MCF 10A (cell line): ENCODE data around the gene CACNA1C. TPM values are rescaled to one million over a fixed set of nuclear protein-coding genes. Genes with fewer than 3 reads are reported as not detected.

ENCODE experiments used
- BruUV-seq: library from RNA; stranded (reverse); fragments of 400-500 nt; replicated peaks from 2 replicates; lab custom pipeline; 2021; lab: Mats Ljungman, UMichigan
- CTCF ChIA-PET: fragments of 300-600 bp; sonication (Branson Sonifier 250); formaldehyde crosslinking; extraction: SDS; loops from one replicate; lab custom pipeline; 2021; ENCODE audit warnings: antibody characterized with exemption, inconsistent platforms; lab: Yijun Ruan, JAX
- POLR2A ChIA-PET: fragments of 300-600, 350-650 bp; sonication (Branson Sonifier 250); formaldehyde crosslinking; extraction: SDS; loops from one replicate; lab custom pipeline; 2020; ENCODE audit warnings: antibody characterized with exemption, inconsistent platforms; lab: Yijun Ruan, JAX
- DNase-seq: peaks from one replicate; pipeline ENCODE4 v3.0.0-alpha.2; 2018; ENCODE audit not compliant: unreplicated experiment
- H3K27ac Mint-ChIP-seq: one replicate; pipeline ENCODE4 v1.8.0; 2022; ENCODE audit warnings: mild to moderate bottlenecking, low read depth, mixed read lengths; ENCODE audit not compliant: unreplicated experiment
- H3K27me3 Mint-ChIP-seq: one replicate; pipeline ENCODE4 v1.8.0; 2022; ENCODE audit warnings: mixed read lengths; ENCODE audit not compliant: insufficient read depth, unreplicated experiment
- H3K36me3 Mint-ChIP-seq: one replicate; pipeline ENCODE4 v1.8.0; 2022; ENCODE audit warnings: mild to moderate bottlenecking, moderate library complexity, mixed read lengths; ENCODE audit not compliant: insufficient read depth, unreplicated experiment
- H3K4me1 Mint-ChIP-seq: one replicate; pipeline ENCODE4 v1.8.0; 2022; ENCODE audit warnings: mixed read lengths; ENCODE audit not compliant: insufficient read depth, unreplicated experiment
- H3K4me3 Mint-ChIP-seq: one replicate; pipeline ENCODE4 v1.8.0; 2022; ENCODE audit warnings: mild to moderate bottlenecking, moderate library complexity, mixed read lengths; ENCODE audit not compliant: unreplicated experiment
- H3K9me3 Mint-ChIP-seq: one replicate; pipeline ENCODE4 v1.8.0; 2022; ENCODE audit warnings: mixed read lengths; ENCODE audit not compliant: unreplicated experiment
- intact Hi-C: fragments of 100-400 bp; cut with micrococcal nuclease; formaldehyde crosslinking; loops from 2 replicates; pipeline ENCODE4 v1.14.1; 2022
- total RNA-seq: library from RNA; stranded (reverse); gene quantifications from 2 replicates; pipeline ENCODE4 v1.2.3, GENCODE V29; 2022
- TF ChIP-seq, protein P1 (sequence below): fragments of 200-600 bp; IDR thresholded peaks from one replicate; pipeline ENCODE4 v1.8.0; 2022; ENCODE audit warnings: antibody characterized with exemption, mild to moderate bottlenecking; ENCODE audit not compliant: unreplicated experiment

CACNA1C gene
- total RNA-seq, 1 experiment from 2014 or later: not detected

DNA sequence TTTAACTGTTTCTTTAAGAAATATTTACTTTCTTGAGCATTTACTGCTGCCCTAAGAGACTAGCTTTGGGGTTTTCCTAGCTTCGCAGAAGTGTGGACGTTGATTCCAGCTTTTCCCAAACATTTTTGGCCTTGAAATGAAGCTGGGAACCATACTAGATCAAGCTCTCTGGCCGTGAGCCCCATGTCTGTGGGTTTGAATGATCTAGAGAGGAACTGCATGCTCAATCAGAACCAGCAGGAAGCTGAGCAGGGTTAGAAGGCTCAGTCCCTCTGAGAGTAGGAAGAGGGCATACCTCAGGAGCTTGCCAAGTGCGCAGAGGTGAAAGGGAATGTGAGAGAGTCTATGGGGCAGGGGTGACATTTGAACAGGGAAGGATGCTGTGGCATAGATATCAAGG is 292.1 kb downstream of the CACNA1C start:
- no TSS peak for BruUV-seq
- POLR2A ChIA-PET: no interaction called here
- peaks cover 8% of the 10 kb centered on the region for H3K4me1 Mint-ChIP-seq
- peaks cover 35% of the 10 kb centered on the region for H3K27me3 Mint-ChIP-seq
- no peak overlapping the region for H3K27ac Mint-ChIP-seq
- intact Hi-C loops: loop anchor here (5.0 kb wide), 1 partner anchor 52 kb away; no protein-coding TSS in a partner anchor
- H3K4me3 Mint-ChIP-seq: no peak overlapping the region
- H3K36me3 Mint-ChIP-seq: no peaks in the 10 kb centered on the region
- no peak for DNase-seq
- no peaks in the 10 kb centered on the region for H3K9me3 Mint-ChIP-seq
- TF ChIP-seq, protein P1, sequence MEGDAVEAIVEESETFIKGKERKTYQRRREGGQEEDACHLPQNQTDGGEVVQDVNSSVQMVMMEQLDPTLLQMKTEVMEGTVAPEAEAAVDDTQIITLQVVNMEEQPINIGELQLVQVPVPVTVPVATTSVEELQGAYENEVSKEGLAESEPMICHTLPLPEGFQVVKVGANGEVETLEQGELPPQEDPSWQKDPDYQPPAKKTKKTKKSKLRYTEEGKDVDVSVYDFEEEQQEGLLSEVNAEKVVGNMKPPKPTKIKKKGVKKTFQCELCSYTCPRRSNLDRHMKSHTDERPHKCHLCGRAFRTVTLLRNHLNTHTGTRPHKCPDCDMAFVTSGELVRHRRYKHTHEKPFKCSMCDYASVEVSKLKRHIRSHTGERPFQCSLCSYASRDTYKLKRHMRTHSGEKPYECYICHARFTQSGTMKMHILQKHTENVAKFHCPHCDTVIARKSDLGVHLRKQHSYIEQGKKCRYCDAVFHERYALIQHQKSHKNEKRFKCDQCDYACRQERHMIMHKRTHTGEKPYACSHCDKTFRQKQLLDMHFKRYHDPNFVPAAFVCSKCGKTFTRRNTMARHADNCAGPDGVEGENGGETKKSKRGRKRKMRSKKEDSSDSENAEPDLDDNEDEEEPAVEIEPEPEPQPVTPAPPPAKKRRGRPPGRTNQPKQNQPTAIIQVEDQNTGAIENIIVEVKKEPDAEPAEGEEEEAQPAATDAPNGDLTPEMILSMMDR: no peak
- CTCF ChIA-PET: interaction anchor here (0.6 to 1.1 kb wide), 3 partner anchors 239 to 596 kb away, joined by 3 to 5 read pairs (median 4); no protein-coding TSS in a partner anchor

DNA sequence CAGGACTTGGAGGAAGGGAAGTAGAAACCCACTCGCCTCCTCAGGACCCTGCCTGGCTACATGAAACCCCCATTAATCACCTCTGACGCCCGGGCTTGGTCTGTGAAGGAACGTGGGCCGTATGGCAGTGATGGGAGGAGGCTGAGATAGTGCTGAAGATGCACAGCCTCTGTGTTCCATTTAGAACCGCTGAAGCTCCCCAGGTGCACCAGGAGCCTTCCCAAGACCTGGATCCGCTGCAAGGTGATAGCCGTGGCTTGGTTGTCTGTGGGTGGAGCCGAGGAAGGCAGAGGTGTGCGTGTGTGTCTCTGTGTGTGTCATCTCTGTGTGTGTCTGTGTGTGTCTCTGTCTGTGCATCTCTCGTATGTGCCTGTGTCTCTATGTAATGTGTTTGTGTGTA is 293.1 kb downstream of the CACNA1C start:
- no TSS peak for BruUV-seq
- Mint-ChIP-seq H3K4me1 (peaks cover 8% of the 10 kb centered on the region), H3K27ac (no peak overlapping the region), H3K36me3 (no peaks in the 10 kb centered on the region), H3K9me3 (no peaks in the 10 kb centered on the region), H3K27me3 (peaks cover 40% of the 10 kb centered on the region), H3K4me3 (no peak overlapping the region)
- ChIA-PET CTCF (no interaction called here), POLR2A (no interaction called here)
- TF ChIP-seq, protein P1: no peak
- intact Hi-C loops: no loop called here
- no peak for DNase-seq

DNA sequence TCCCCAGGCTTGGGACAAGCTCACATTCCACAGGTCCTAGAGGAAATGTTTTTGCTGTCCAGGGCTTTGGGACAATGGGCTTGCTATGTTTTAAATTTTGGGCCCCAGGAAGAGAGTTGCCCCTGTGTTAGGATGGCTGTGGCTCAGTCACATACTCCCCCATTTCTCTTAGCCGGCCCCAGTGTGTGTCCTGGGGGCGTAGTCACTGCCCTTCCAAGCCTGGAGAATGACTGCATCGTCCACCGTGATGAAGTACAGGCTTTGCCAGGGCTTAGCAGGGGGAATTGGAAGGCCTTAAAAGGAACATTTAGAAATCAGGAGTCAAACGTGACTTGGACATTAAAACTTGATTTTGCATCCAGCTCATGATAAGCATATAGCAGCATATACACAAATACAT is 293.6 kb downstream of the CACNA1C start:
- BruUV-seq: no TSS peak
- intact Hi-C loops: no loop called here
- TF ChIP-seq, protein P1: no peak
- peaks cover 40% of the 10 kb centered on the region for H3K27me3 Mint-ChIP-seq
- H3K36me3 Mint-ChIP-seq: no peaks in the 10 kb centered on the region
- no peak for DNase-seq
- no peak overlapping the region for H3K27ac Mint-ChIP-seq
- no peak overlapping the region for H3K4me3 Mint-ChIP-seq
- no peaks in the 10 kb centered on the region for H3K9me3 Mint-ChIP-seq
- POLR2A ChIA-PET: no interaction called here
- peaks cover 8% of the 10 kb centered on the region for H3K4me1 Mint-ChIP-seq
- CTCF ChIA-PET: no interaction called here

DNA sequence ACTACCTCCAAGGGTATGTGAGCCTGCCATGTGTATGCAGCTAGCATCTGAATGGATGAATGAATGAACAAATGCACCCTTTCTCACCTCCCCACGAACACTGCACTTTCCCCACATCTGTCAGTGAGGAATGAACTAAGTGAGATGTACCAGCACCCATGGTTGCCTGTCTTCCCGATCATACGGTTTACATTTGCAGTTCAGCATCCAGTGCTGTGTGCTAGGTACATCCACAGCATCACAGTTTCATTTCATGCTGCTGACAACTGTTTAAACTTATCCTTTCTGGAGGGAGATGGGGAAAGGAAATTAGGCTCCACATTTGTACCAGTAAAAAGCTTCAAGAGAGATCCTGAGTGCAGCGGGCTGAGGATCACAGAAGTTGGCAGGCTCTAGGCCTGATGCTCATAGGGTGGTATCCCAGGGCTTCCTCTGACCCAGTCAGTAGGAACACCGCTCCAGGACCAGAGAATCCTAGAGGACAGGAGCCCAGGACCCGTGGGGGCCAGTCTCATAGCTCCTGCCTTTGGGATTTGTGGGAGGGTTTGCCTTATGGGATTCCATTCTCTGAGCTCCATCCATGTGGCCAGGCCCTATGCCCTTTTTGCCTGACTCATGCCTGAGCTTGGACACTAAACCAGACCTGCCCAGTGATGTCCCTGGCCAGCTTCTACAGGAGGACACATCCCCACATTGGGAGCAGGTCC is 294.5 kb downstream of the CACNA1C start:
- no peak overlapping the region for H3K27ac Mint-ChIP-seq
- no peaks in the 10 kb centered on the region for H3K36me3 Mint-ChIP-seq
- H3K27me3 Mint-ChIP-seq: peaks cover 49% of the 10 kb centered on the region
- POLR2A ChIA-PET: no interaction called here
- CTCF ChIA-PET: interaction anchor here (0.6 kb wide), 2 partner anchors 63 to 279 kb away, joined by 3 read pairs; no protein-coding TSS in a partner anchor
- TF ChIP-seq, protein P1: no peak
- no peaks in the 10 kb centered on the region for H3K4me1 Mint-ChIP-seq
- BruUV-seq: no TSS peak
- DNase-seq: no peak
- no peaks in the 10 kb centered on the region for H3K9me3 Mint-ChIP-seq
- intact Hi-C loops: no loop called here
- H3K4me3 Mint-ChIP-seq: no peak overlapping the region
